ENCODE results near the gene AMY2B.
"Not testable (repeated sequence)": the region's sequence is repeated elsewhere in the genome, so short reads cannot be mapped to it uniquely, and the experiment has no call there.

AMY2B gene

GRCh38 chr1:103627436-103627835 is 56.0 kb downstream of the AMY2B start:
- DNase-seq: not testable (repeated sequence)

All from fibroblast of skin of scalp (primary cell).